ENCODE measurements around the gene ELF1.

Gene ELF1

DNA sequence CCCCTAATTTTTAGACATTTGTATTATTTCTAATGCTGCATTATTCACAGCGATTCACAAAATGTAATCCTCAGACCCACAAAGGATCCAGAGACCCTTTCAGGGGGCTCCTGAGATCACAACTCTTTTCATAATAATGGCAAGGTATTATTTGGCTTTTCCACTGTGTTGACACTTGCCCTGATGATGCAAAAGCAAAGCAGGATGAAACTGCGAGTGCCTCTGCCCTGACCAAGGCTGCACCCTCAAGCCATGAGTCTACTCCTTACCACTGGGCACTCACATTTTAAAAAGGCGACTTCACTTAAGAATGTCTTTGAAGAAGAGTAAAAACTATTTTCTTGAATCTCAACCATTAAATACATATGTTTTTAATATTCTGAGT, 11.4 kb downstream of the ELF1 start:
- in situ Hi-C loops (cut with MboI; ENCODE audit: low sequenced_read_pairs, unreplicated experiment) = no loop called here
- TF ChIP-seq, protein P1, sequence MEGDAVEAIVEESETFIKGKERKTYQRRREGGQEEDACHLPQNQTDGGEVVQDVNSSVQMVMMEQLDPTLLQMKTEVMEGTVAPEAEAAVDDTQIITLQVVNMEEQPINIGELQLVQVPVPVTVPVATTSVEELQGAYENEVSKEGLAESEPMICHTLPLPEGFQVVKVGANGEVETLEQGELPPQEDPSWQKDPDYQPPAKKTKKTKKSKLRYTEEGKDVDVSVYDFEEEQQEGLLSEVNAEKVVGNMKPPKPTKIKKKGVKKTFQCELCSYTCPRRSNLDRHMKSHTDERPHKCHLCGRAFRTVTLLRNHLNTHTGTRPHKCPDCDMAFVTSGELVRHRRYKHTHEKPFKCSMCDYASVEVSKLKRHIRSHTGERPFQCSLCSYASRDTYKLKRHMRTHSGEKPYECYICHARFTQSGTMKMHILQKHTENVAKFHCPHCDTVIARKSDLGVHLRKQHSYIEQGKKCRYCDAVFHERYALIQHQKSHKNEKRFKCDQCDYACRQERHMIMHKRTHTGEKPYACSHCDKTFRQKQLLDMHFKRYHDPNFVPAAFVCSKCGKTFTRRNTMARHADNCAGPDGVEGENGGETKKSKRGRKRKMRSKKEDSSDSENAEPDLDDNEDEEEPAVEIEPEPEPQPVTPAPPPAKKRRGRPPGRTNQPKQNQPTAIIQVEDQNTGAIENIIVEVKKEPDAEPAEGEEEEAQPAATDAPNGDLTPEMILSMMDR (IDR thresholded peaks at IDR 0.05; ENCODE audit: borderline replicate concordance, control extremely low read depth, extremely low read depth, insufficient read depth, missing control alignments) = no peak
- no peak for DNase-seq (ENCODE audit: low spot score)

DNA sequence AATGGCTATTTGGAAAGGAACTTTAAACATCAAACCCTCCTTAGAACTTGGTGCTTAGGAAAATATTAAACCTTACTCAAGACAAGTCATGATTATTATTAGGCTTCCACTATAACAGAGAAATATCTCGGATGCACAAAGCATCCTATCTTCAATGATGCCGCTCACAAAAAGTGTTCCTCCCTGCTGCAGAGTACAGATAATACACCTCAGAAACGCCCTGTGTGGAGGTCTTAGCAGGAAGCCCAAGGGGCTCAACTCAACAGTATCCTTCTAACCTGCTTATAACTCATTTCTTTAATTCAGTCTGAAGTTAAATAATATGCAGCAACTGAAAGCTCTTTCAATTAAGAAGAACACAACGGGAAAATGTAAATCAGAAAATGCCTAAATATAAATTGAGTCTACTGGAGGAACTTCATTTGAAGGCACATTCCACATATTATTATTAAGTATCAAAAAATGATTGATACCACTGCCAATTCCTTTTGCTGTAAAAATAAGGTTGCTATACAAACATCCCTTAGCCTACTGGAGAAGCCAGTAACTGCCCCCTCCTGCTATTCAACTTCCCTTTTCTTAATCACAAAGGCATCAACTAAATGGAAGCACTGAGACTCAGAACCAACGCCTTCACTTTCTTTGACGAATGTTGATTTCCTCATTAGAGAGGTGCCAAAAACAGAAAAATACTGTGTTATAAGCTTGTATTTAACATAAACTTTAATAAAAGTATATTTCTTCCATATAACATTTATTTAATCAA, 12.0 kb downstream of the ELF1 start:
- DNase-seq (ENCODE audit: low spot score) = no peak
- TF ChIP-seq, protein P1 (IDR thresholded peaks at IDR 0.05; ENCODE audit: borderline replicate concordance, control extremely low read depth, extremely low read depth, insufficient read depth, missing control alignments) = no peak
- in situ Hi-C loops (cut with MboI; ENCODE audit: low sequenced_read_pairs, unreplicated experiment) = no loop called here

DNA sequence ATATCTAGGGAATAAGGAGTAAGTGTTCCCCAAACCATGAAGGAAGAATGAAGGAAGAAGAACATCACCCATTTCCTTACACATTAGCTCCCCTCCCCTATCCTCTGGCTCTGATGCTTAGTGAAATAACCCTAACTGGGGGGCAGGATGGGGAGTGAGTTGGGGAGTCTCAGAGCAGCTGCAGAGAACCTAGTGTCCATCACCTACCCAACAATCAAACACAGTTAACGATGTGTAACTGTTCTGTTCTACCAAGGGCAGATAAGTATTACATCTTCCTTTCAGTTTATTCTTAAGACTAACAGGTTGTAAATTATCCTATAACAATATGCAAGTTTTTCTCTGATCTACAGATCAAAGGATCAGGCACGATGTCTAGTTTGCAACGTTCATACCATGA, 12.8 kb downstream of the ELF1 start:
- in situ Hi-C loops (cut with MboI; ENCODE audit: low sequenced_read_pairs, unreplicated experiment) = no loop called here
- no peak for DNase-seq (ENCODE audit: low spot score)
- TF ChIP-seq, protein P1 (IDR thresholded peaks at IDR 0.05; ENCODE audit: borderline replicate concordance, control extremely low read depth, extremely low read depth, insufficient read depth, missing control alignments) = no peak

DNA sequence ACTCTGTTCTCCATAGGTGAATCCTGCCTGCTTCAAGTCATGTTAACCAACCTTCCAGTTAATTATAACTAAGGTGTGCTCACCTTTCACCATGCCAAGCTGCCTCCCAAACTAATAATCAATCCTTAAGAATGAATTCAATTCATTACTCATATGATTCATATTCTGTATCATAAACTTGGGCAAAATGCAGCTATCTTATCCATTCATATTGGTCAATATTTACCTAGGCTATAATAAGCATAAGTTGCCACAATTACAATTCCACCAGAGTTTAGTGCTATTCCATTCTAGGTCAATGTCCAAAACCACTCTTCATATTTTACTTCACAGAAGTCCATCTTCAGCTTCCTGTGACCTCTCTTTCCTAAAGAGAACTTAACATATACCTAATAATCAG, 13.4 kb downstream of the ELF1 start:
- TF ChIP-seq, protein P1 (IDR thresholded peaks at IDR 0.05; ENCODE audit: borderline replicate concordance, control extremely low read depth, extremely low read depth, insufficient read depth, missing control alignments) = no peak
- in situ Hi-C loops (cut with MboI; ENCODE audit: low sequenced_read_pairs, unreplicated experiment) = no loop called here
- DNase-seq (ENCODE audit: low spot score) = no peak

DNA sequence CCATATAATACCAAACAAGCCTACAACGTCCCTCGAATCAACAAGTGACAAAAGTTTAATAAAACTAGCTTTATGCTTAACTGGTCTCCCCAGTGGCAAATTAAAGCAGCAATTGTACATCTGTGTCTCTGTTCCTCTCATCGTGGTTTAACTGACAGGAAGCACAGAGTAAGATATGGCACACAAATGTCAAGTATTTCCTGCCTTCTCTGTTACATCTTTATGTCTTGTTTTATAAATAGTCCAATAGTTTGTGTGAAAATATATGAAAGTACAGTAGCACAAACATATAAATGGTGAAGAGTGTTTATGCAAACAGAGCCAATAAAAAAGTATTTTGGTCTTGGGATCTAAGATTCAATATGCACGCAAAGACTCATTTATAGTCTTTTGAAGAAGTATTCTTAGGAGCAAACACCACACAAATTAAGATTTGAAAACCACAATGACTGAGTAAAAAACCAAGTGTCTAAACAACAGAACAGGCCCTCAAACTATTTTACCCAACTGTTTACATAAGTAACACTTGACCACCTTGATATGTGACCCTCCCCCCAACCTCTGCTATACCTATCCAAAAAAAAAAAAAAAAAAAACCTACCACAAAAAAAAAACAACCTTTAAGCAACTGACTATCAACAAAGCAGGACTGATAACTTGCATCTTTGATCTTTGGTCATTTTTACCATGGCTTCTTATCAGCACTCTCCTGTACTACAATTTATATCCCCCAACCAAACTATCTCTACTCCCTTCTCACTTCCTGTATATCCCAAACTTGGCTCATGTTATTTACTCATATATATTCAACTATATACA, 14.0 kb downstream of the ELF1 start:
- in situ Hi-C loops (cut with MboI; ENCODE audit: low sequenced_read_pairs, unreplicated experiment) = no loop called here
- TF ChIP-seq, protein P1 (IDR thresholded peaks at IDR 0.05; ENCODE audit: borderline replicate concordance, control extremely low read depth, extremely low read depth, insufficient read depth, missing control alignments) = no peak
- no peak for DNase-seq (ENCODE audit: low spot score)

DNA sequence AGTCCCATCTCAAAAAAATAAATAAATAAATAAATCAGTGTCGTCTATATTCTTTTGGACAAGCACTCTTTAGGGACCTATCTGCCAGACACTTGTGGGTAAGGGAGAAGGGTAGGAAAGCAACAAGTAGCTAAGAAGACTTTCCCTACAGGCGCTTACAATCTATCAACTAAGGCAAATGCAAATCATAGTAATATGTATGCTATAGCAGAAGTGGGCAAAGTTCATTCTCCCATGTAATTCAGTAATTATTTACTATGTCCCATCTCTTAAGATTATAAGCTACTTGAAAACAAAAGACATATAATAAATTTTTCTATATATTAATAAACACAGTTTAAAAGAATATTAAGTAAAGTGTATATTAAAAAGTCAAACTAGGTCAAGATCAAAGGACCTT, 16.5 kb downstream of the ELF1 start:
- in situ Hi-C loops (cut with MboI; ENCODE audit: low sequenced_read_pairs, unreplicated experiment) = no loop called here
- TF ChIP-seq, protein P1 (IDR thresholded peaks at IDR 0.05; ENCODE audit: borderline replicate concordance, control extremely low read depth, extremely low read depth, insufficient read depth, missing control alignments) = no peak

More for the DNA sequence above, 16.5 kb downstream of the ELF1 start:
- DNase-seq (ENCODE audit: low spot score) = no peak

All from GM13976 (cell line).